Fibroblast of skin of right biceps (primary cell): ENCODE measurements around the gene UGT1A1.

ENCODE experiments used
- DNase-seq: peaks from one replicate; pipeline ENCODE4 v3.0.0-alpha.2; 2013

The UGT1A1 gene

DNA sequence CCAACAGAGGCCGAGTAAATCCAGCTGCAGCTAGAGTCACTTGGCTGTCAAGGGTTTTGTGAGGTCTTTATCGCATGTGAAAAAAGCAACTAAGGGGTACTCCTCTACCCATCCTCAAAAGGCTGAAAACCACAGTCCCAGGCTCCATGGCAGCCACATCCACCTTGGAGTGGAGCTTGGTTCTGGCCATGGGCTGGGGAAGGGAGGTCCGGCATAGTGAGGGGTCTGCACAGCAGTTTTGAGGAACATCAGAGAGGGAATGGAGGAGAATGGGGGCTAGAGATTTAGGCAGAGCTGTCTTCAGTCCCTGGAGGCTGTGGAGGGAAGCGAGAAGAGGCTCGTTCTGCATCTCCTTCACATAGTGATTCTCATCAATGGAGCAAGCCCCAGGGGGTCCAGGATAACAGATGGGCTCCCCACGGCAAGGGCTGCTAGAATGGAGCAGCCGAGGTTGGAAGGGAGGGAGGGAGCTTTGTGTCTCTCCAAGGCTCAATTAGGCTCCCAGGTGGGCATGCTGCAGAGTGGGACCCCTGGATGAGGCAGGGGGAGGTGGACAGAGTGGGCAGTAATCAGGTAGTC, 39.1 kb downstream of the UGT1A1 start:
- no peak for DNase-seq

- DNase-seq: no peak
Observed at GRCh38 chr2:233799716-233800115, 39.6 kb downstream of the UGT1A1 start.

GRCh38 chr2:233800208-233800607, 40.1 kb downstream of the UGT1A1 start:
- DNase-seq: no peak

- DNase-seq: peak; percentile 3
Observed at GRCh38 chr2:233801357-233802131, 41.5 kb downstream of the UGT1A1 start.

DNA sequence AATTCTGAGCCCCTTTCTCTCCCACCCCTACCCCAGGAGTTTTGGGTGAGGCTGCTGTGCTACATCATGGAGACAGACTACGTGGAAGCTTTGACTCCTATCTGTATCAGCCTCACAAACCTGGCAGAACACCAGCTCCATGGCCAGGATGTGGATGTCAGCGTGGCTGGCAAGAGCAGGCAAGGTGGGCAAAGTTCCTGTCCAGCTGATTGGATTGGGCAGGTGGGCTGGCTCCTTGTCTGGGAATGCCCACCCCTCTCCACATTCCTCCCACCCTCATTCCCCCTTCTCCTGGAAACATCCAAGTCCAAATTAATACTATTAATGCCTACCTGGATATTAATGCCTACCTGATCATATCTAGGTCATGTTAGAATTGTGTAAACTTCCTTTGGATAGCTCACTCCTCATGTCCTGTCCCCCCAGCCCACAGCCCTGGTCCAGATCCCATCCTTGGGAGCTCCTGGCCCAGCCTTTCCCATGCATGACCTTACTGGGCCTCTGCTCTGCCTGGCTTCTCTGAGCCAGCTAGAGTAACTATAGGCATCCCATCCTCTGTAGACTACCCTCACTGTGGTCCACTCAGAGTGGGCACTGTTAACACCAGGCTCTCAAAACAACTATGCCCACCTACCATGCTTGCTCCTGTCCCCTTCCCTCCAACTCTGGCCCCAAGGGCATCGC, 42.2 kb downstream of the UGT1A1 start:
- DNase-seq: no peak

GRCh38 chr2:233803292-233803911, 43.3 kb downstream of the UGT1A1 start:
- DNase-seq: no peak

- no peak for DNase-seq
Observed at GRCh38 chr2:233803994-233804393, 43.9 kb downstream of the UGT1A1 start.

GRCh38 chr2:233807215-233807865, 47.3 kb downstream of the UGT1A1 start:
- DNase-seq: no peak

DNA sequence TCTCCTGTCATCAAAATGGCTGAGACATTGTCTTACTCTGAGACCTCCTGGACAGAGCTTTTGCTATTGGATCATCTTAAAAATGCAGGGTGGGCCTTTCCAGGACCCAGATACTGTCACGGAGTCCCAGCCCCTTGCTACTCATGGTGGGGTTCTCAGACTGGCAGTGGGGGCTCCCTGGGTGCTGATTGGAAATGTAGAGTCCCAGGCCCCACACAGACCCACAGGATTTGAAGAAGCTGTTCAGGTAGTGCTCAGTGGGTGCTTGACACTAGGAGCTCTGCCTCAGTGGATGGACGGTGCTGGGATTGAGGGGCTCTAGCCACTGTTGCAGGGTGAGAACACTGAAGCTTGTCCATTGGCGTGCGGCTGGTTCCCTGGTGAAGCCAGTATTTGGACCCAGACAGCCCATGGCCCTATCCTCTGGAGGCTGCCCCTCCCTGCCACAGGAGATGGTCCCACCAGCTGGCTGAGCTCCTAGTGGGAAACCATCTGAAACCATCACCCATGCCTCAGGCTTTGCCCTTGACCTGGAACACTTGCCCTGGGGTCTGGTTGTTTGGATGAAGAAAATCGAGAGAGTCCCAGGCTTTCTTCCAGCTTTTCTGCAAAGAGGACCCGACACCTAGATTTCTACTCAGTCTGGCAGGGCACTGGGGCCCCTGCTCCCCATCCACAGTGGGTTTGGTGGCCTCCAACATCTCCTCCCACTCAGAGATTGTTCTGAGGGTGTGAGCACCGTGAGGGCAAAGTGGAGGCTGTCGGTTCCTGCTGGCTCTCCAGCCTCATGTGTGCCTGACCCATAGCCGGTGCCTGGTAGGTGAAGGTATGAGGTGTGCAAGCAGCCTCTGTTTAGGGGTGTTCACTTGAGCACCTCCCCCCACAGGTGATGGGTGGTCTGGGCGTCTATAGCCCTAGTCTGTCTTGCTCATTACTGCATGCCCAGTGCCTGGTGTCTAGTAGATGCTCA, 48.2 kb downstream of the UGT1A1 start:
- DNase-seq: no peak

DNA sequence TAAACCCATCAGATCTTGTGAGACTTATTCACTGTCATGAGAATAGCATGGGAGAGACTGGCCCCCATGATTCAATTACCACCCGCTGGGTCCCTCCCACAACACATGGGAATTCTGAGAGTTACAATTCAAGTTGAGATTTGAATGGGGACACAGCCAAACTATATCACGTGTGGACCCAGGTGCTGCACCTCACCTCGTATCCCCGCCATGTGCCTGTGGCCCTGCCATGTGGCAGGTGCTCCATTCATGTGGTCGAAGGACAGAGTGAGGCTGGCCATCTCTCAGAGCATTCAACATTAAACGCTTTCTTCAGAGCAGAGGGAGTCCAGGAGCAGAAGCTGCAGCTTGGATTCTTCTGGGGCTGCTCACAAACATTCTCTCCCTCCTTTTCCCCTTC, 50.3 kb downstream of the UGT1A1 start:
- no peak for DNase-seq

DNA sequence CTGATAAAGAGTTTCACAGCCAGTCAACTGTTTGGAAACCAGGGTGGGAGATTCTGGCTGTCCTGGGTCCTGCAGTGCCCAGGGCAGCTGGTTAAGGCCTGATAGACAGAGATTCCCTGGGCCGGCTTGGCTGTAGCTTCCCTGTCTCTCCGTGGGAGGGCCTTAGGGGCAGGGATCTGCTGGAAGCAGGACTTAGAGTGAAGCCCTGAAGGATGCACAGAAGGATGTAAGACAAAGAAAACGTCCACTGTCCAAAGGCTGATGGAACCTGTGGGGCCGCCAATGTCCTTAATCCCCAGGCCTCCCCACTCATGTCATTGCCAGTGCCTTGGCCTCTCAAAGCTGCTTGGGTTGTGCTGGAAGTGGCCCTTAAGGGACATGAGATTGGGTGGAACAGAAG, 51.0 kb downstream of the UGT1A1 start:
- DNase-seq: no peak

DNA sequence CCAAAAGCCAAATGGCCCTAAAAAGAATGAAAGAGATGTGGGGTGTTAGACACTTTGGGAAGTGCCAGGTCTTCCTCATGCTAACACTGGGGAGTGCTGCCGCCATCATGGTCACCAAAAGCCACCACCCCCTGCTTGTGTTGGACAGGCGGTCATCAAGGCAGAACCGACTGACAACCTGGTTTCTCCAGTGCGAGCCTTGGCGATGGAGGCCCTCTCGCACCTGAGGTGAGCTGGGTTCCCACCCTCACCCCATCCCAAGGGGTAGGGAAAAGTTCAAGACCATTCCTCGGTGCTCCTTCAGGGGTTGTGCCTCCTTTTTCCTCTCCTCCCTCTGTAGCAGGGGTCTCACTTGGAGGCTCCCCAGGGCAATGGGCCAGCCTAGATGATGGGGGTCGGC, 51.7 kb downstream of the UGT1A1 start:
- DNase-seq: no peak

GRCh38 chr2:233813236-233814055, 53.4 kb downstream of the UGT1A1 start:
- no peak for DNase-seq

DNA sequence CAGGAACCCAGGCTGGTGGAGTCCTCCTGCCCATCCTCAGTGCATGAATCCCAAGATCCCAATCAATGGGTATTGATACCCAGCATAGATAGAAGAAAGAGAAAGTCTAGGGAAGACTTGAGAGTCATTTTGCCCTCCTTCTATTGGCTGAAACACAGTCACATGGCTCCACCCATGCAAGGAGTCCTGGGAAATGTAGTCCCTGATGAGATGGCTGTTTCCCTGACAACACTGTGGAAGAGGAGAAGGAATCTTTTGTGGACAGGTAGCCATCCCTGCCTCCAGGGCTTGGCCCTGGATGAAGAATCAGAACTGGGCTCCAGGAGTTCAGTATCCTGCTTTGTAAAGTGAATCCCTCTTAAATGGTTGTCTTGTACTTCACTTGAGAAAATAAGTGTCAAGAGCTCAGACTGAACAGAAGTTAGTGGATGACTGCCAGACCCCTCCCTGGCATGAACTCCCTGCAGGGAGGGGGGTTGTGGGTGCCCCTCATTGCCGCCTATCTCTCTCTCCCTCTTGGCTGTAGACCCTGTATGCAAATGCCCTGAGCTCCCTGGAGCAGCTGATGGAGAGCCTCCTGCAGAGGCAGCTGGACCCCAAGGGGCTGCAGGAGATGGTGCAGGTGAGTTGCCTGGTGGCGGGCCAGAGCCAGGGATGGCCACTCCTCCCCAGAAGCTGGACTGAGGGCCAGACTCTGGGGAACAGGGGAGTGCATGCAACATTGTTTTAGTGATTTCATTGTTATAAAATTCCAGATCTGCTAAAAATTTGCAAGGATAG, 54.2 kb downstream of the UGT1A1 start:
- DNase-seq: no peak

DNA sequence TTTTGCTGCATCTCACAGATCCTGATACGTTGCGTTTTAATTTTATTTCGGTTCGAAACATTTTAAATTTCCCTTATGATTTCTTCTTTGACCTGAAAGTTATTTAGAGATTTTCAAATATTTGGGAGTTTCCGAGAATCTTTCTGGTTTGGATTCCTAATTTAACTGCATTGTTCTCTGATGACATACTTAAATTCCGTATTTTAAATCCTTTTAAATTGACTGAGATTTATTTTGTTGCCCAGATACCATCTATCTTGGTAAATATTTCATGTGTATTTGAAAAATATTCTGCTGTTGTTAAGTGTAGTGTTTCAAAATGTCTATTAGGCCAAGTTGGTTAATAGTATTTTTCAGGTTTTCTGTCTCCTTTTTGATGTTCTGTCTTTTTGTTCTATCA, 55.8 kb downstream of the UGT1A1 start:
- DNase-seq: no peak

GRCh38 chr2:233816334-233816733, 56.3 kb downstream of the UGT1A1 start:
- DNase-seq: no peak

- DNase-seq: no peak
Observed at GRCh38 chr2:233816771-233817170, 56.7 kb downstream of the UGT1A1 start.

DNA sequence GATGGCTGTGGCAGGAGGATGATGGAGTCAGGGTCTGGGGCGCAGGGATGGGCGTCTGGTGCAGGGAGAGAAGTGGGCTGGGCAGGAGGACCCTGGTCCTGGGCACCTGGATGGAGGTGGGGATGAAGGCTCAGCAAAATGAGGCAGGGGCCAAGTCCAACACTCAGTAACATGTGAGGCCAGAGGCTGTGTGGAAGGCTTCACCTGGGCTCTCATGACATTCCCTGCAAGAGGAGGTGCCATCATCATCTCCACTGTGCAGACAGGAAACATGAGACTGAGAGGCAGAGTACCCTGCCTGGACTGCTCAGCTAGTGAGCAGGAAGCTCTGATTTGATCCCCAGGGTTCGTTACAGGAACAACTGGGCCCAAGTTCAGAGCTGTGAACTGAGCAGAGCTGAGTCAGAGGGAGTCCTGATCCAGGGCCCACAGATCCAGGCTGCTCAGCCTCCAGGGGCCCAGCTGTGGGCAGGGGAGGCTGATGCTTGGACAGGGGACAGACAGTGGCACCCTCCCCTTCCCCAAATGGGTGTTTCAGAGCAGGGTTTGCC, 57.4 kb downstream of the UGT1A1 start:
- DNase-seq: no peak

DNA sequence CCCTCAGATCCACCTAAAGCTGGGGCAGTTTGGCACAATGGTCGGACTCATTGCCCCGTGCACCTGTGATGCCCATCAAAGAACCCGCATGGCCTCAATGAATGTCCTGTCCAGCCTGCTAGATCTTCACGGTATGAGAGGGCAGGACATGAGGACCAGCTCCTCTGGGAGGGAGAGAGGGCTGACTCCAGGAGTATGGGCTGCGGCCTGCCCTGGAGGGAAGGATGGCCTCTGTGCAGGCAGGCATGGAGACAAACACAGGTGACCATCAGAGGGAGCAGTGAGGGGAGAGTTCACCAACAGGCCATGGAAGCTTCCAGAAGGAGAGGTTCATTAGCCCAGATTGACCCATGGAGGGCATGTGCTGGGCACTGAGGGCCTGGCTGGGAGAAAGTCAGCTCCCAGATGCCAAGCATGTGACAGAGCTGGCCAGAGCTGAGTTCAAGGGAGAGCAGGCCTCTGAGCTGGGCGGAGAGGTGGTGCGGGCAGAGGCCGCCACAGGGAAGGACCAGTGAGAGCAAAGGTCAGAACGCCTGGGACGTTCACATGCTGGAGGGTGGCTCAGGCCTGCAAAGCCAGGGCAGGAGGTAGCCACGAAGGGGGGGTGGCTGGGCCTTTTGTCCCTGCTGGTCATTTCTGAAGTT, 58.0 kb downstream of the UGT1A1 start:
- no peak for DNase-seq
